GM19395 (cell line): ENCODE results near the gene KLHDC7B.

Experiments
- ATAC-seq: cut with Tn5 transposase; IDR thresholded peaks from one replicate; pipeline ENCODE4 v1.9.1; 2021; ENCODE audit warnings: mild to moderate bottlenecking, moderate library complexity; ENCODE audit not compliant: unreplicated experiment

The KLHDC7B gene

DNA sequence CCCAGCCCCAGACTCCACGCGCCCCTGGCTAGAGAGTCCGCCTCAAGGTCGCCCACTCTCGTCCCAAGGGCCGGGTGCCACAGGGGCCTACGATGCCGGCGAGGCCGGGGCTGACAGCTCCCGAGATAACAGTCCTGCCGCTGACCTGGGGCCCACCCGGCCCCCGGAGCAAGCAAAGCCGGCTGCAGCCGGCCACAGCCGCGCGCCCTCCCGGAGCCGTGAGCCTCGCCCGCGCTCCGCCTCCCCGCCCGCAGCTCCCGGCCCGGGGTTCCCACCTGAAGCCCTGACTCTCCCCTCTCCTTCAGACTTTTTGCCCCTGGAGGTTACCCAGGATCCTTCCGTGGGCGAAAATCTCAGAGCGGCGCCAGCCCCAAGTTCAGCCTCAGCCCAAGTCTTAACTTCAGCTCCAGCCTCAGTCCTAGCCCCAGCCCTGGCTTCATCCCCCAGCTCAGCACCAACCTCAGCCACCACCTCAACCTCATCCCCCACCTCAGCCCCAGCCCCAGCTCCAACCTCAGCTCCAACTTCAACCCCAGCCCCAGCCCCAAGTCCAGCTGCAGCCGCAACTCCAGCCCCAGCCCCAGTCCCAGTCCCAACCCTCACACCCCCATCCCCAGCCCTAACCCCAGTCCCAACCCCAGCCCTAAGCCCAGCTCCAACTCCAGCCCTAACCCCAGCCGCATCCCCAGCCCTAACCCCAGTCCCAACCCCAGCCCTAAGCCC, 1.7 kb downstream of the KLHDC7B start:
- no peak for ATAC-seq

DNA sequence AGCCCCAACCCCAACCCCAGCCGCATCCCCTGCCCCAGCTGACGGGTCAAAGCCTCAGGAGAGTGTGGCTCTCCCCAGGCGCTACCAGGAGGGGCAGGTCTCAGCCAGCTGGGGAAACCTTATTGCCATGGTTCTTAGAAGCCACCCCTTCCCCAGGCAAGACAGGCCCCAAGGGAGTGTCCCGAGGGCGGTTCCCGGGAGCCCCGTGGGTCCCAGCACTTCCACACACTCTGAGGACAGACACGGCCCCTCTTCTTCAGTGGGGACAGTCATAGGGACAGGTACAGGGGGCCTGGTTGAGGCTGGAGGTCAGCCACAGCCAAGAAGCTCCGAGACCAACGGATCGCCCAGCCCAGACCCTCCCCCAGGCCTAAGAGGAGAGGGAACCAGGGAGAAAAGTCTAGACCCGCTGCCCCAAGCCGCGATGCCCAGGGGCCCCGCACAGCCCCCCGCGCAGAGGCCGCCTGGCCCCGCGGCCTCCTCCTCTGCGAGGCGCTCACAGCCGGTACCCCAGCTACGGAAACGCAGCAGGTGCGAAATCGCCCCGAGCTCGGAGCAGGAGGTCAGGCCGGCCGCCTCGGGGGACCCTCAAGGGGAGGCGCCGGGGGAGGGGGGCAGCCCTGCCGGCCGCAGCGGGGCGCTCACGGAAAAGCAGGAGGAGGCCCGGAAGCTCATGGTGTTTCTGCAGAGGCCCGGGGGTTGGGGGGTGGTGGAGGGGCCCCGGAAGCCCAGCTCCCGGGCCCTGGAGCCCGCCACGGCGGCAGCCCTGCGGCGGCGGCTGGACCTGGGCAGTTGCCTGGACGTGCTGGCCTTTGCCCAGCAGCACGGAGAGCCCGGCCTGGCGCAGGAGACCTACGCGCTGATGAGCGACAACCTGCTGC, 2.6 kb downstream of the KLHDC7B start:
- ATAC-seq = no peak

DNA sequence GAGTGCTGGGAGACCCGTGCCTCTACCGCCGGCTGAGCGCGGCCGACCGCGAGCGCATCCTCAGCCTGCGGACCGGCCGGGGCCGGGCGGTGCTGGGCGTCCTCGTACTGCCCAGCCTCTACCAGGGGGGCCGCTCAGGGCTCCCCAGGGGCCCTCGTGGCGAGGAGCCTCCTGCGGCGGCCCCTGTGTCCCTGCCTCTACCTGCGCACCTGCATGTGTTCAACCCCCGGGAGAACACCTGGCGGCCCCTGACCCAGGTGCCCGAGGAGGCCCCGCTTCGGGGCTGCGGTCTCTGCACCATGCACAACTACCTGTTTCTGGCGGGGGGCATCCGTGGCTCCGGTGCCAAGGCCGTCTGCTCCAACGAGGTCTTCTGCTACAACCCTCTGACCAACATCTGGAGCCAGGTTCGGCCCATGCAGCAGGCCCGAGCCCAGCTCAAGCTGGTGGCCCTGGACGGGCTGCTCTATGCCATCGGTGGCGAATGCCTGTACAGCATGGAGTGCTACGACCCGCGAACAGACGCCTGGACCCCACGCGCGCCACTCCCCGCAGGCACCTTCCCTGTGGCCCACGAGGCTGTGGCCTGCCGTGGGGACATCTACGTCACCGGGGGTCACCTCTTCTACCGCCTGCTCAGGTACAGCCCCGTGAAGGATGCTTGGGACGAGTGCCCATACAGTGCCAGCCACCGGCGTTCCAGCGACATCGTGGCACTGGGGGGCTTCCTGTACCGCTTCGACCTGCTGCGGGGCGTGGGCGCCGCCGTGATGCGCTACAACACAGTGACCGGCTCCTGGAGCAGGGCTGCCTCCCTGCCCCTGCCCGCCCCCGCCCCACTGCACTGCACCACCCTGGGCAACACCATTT, 3.5 kb downstream of the KLHDC7B start:
- ATAC-seq = no peak

DNA sequence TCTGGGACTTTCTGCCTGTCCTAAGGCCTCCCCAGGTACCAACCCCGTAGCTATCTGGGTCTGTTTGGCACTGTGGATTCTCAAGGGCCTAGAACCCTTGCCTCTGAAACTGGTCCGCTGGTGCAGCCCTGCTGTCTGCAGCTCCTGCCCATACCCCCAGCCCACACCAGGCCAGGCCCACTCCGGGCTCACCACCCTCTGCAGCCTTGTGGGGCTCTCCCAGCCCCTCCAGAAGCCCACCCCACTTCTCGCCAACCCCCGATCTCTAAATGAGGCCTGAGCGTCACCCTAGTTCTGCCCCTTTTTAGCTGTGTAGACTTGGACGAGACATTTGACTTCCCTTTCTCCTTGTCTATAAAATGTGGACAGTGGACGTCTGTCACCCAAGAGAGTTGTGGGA, 4.7 kb downstream of the KLHDC7B start:
- ATAC-seq = no peak

DNA sequence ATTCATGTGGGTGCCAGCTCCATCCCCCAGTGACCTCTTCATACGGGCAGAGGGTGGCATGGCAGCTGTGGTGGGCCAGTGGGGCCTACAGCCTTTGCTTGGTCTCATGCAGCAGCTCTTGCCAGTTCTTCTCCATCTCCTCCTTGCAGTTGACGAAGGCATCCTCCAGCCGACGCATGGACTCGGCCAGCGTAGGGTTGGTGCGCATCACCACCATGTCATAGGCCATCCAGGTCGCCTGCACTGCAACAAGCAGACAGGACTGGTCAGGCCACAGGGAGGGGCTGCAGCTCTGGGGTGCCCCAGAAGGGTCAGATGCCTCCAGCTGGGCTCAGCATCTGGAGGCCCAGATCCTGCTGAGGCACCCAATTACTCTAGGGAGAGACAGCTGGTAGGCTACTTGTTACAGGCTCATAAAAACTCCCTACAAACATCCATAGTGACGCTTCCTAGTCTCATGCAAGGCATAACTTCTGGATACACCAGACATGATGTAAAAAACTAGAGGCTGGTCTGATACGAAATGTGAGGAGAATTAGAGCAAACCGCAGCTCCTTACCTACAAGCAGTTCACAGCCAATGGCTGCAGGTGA, 5.6 kb downstream of the KLHDC7B start:
- ATAC-seq = no peak

DNA sequence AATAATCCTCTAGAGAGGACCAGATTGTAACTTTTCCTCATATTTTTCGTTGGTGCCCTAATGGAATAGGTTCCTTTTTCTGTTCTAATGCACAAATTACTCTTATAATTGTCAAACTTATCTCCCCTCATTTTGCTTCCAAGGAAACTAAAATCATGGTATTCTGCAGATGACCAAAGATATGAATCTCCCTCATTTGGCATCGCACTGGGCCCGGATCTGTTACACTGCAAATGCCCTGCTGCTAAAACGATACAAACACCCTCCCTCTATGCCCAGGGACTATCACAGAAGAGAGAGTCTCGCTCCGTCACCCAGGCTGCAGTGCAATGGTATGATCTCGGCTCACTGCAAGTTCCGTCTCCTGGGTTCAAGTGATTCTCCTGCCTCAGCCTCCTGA, 7.6 kb downstream of the KLHDC7B start:
- ATAC-seq = no peak

DNA sequence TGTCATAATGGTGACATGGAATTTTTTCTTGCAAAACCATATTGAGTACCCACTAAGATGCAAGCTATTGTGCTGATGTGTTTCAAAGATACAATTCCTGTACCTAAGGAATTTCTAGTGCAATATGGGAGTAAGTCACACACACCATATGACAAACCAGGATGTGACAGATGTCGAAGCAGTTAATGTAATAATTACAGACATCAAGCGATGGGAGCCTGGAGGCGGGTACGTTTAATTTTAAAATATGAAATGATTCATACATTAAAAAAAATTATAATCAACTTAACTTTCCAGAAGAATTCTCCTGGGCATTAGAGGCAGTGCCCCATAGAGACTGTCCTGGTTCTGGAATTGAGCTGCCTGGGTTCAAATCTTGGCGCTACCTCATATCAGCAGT, 11.0 kb downstream of the KLHDC7B start:
- no peak for ATAC-seq

DNA sequence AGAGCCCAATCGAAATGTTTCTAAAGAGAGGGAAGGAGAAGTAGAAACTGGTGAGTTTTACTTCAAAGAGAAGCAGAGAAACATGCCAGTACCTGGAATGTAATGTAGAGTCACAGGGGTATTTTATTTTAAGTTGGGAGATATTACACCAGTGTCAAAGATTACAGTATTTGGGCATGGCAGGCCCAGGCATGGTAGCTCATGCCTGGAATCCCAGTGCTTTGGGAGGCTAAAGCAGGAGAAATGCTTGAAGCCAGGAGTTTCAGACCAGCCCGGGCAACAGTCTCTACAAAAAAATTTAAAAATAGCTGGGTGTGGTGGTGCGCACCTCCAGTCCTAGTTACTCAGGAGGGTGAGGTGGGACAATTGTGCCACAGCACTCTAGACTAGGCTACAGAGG, 14.3 kb downstream of the KLHDC7B start:
- no peak for ATAC-seq

DNA sequence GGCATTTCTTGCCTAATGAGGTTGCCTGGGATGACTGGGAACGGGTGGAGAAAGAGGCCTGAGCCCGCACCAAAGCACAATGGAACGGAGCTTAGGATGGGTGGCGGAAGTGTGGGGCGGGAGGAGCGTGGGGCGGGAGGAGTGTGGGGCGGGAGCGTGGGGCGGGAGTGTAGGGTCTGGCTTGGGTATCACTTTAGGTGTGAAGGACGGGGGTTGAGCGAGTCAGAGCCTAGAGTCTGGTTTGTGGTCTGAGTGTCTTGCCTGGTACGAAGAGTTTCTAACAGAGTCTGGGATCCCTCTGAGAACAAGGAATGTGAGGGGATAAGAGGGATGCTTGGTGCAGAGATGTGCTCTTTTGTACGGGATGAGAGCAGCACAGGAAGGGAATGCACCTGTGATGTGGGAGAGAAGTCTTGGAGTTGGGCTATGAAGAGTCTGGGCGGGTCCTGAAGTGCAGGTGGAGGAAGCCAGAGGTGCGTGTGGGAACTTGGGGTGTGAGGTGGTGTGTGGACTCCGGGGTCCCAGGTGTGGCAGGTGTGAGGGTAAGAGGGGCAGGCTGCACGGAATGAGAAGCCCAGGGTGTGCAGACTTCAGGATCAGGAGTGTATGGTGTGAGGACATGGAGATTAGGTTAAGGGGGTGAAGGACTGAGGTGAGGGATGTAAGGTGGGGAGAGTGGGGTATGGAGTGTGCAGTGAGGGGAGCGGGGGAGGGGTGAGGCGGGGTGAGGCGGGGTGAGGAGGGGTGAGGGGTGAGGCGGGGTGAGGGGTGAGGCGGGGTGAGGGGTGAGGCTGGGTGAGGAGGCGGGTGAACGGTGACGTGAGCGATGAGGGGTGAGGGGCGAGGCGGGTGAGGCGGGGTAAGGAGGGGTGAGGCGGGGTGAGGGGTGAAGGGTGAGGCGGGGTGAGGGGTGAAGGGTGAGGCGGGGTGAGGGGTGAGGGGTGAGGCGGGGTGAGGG, 16.0 kb downstream of the KLHDC7B start:
- no peak for ATAC-seq

DNA sequence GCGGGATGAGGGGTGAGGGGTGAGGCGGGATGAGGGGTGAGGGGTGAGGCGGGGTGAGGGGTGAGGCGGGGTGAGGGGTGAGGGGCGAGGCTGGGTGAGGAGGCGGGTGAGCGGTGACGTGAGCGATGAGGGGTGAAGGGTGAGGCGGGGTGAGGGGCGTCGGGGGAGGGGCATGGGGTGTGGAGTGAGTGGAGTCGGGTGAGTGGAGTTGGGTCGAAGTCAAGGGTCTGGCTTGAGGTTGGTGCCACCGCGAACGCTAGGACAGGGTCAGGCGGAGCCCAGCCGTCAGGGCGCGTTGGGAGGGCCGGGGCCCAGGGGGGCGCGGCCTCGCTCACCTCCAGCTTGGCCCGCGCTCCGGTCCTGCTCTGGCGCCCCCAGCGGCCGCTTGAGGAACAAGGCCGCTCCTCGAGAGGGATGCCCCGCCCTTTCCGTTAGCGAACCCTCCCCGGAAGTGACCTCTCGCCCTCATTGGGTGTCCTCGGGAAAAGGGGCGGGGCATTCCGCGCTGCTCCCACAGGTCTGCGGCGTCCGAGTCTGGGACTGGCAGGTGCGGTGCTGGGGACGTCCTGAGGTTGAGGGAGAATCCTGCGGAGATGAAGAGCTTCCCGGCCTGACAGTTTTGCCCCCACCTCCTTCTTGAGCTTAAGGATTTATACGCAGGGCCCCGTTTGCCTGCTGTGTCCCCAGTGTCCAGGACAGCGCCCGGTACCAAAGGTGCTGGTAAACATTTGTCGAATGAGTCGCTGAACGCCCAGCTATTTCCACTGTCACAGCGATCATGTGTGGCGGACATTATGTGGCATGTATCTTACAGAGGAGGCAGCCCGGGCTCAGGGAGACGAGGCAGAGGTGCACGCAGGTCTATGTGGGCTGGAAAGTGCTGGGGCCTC, 17.1 kb downstream of the KLHDC7B start, which contains the start of gene SYCE3:
Gene SYCE3 (minus strand): TSS at position 397 of the 890 bp plus-strand sequence. CDS start 6,514 bp downstream, outside the sequence.
- ATAC-seq = peak; percentile 97

DNA sequence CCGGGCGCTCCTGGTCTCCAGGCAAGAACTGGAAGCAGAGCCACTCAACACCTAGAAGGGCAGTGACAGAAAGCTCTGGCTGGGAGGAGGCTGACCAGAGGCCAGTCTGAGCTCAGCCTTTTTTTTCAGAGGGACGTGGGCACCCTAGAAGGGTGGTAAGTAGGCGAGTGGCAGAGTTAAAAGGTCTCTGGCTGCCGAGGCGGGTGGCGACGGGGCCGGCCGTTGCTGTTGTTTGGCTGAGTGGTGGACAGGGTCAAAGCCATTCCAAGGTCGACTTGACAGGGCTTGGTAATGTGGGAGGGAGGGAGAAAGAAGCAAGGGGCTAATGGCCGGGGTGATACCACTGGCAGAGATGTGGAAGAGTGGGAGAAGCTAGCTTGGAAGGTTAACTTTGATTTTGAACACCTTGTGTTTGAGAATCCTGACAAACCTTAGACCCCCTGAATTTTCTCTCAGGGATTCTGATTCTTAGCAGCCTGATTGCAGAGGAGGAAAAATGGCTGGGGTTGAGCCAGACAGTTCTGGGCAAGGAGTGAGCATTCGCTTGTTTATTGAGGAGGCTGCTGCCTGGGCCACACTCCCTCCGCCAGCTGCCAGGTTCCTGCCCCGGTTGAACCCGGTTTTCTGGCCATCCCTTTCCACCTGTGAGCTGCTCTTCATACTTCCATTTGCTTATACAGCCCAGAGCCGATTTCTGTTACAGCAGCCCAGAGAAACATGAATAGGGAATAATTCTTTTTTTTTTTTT, 17.9 kb downstream of the KLHDC7B start:
- no peak for ATAC-seq

DNA sequence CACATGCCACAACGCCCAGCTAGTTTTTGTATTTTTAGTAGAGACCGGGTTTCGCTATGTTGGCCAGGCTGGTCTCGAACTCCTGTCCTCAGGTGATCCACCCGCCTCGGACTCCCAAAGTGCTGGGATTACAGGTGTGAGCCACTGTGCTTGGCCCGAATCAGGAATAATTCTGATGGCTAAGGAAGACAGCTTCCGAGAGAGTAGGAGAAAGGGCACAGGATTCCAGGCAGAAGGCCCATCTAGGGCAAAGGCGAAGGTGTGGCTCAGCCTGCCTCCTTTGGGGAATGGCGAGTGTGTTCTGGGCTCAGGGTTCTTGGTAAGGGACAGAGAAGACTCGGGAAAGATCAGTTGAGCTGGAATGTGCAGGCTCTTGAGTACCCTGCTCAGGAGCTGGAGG, 18.6 kb downstream of the KLHDC7B start:
- no peak for ATAC-seq

DNA sequence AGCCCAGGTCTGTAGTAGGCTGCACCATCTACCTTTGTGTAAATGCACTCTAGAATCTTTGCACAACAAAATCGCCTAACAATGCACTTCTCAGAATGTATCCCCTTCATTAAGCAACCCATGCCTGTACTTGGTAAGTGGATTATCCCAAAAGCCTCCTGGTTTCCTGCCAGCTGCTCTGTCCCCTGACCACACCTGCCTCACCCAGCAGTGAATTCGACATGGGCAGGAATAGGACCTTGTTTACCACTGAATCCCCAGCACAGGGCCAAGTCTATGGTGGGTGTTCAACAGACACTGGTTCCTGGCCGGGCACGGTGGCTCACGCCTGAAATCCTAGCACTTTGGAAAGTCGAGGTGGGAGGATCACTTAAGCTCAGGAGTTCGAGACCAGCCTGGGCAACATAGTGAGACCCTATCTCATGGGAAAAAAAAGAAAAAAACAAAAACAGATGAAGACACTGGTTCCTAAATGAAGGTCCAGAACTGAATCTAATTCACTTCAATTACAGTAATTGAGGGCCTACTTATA, 22.1 kb downstream of the KLHDC7B start:
- no peak for ATAC-seq

DNA sequence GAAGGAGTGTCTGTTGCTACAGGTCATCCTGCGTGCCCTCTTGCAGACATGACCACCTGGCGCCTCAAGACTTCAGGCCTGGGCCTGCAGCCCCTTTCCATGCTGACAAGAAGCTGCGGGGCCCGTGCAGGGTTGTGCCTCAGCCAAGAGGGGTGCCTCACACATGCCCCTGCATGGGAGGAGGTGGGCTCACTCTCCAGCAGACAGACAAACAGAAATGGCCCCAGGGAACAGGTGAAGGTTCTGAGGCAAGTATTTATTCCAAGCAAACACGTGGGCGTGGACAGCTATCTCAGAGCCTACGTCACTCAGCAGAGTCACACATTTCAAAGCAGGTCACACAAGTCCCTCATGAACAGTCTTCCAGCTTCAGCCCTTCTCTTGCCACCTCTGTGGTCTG, 22.9 kb downstream of the KLHDC7B start:
- no peak for ATAC-seq

DNA sequence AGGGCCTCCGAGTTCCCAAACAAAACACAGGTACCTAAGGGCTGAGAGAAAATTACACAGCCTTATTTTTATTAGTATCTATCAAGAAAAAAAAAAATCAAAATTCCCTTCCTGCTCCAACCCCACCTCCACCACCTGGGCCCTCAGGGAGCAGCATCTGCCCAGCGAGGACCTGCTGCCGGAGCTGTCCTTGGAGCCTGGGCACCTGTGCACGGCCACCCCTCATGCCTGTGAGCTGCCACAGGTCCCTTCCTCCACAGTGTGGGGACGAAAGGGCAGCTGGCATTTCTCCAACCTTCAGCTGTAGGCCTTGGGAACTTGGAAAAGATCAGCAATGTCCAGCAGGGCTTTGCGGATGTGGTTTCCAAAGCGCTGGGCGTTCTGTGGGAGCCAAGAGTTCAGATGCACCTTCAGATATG, 23.4 kb downstream of the KLHDC7B start:
- ATAC-seq = no peak

DNA sequence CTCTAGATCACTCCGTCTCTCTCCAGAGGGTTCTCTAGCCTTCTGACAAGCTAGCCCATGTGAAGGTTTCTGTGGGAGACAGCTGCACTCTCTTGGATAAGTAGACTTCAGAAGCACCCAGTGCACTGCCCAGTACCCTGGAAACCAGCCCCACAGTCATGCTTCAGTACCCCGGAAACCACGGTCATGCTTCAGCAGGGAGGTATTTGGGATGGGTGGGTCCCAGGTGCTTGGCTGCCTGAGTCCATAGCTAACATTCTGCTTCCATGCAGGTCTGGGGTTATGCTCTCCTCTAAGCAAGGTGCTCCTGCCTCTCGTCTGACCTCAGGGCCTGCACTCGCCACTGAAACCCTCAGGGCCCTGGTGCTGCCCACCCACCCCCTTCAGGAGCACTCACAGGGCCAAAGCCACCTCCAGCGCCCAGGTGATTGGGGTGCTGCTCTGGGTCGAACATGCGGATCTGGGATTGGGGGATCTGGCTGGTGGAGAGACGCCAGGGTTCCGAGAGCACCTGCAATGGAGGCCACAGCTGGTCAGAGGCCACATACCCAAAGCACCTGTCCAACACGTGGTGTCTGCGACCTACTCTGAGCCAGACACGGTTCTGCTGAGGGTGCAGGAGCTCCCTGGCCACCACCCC, 24.3 kb downstream of the KLHDC7B start:
- no peak for ATAC-seq

DNA sequence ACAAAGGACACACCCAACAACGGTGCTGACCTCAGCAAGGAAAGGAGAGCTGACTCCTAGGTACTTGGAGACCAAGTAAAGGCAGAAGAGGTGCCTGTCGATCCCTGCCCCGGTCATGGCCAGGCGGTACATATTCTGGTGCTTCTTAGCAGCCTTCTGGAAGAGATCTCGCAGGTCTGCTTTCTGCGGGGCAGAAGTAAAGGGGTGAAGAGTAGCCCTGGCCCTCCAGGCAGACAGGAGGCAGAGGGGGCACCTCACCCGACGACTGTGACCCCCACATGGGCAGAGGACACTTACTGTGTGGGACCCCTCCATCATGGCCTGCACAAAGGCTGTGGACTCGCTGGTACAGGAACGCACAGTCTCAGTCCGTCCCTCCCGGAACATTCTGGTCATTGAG, 25.2 kb downstream of the KLHDC7B start:
- no peak for ATAC-seq
